IMR-90 (cell line): ENCODE results near the gene DOCK2.

Experiments used
- CEBPB ChIP-seq: IDR thresholded peaks from 2 replicates; pipeline ENCODE4 v1.6.1; 2012; ENCODE audit warnings: low read depth, low read length, improper control_type of control experiment
- MAFK ChIP-seq: IDR thresholded peaks from 2 replicates; pipeline ENCODE4 v1.6.1; 2012; ENCODE audit warnings: low read depth, low read length, improper control_type of control experiment
- POLR2A ChIP-seq: IDR thresholded peaks from 2 replicates; pipeline ENCODE4 v1.6.1; 2012; ENCODE audit warnings: mild to moderate bottlenecking, low read depth, low read length
- RFX5 ChIP-seq: IDR thresholded peaks from 2 replicates; pipeline ENCODE4 v1.8.0; 2012; ENCODE audit warnings: low read depth, mild to moderate bottlenecking, low read length, moderate library complexity
- SMC3 ChIP-seq: fragments of 150-350 bp; IDR thresholded peaks from 2 replicates; pipeline ENCODE4 v1.6.1; 2016; ENCODE audit warnings: low read depth, mild to moderate bottlenecking, antibody characterized with exemption, low read length, moderate library complexity
- TF ChIP-seq, protein P1 (sequence below): conservative IDR thresholded peaks from 2 replicates; pipeline ENCODE4 v1.5.1; 2012; ENCODE audit warnings: mild to moderate bottlenecking, low read depth, low read length, improper control_type of control experiment

DNA sequence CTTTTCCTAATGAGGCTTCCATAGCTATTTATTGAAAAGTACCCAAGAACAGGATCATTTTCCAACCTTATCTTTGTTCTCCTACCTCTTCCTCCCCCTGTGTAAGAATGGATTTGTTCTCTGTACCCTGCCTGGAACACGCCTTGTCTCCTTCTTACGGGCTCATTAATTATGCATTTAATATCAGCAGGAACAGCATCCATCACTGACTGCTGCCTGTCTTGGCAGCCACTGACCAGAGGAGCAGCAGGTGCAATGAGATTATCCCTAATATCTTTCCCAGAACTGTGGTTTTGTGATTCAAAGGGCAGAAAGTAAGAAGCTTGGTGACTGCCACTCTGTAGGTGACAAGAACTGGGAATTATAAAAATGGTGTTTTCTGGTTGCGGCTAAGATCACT lies 362.5 kb downstream of the DOCK2 start:
- TF ChIP-seq, protein P1, sequence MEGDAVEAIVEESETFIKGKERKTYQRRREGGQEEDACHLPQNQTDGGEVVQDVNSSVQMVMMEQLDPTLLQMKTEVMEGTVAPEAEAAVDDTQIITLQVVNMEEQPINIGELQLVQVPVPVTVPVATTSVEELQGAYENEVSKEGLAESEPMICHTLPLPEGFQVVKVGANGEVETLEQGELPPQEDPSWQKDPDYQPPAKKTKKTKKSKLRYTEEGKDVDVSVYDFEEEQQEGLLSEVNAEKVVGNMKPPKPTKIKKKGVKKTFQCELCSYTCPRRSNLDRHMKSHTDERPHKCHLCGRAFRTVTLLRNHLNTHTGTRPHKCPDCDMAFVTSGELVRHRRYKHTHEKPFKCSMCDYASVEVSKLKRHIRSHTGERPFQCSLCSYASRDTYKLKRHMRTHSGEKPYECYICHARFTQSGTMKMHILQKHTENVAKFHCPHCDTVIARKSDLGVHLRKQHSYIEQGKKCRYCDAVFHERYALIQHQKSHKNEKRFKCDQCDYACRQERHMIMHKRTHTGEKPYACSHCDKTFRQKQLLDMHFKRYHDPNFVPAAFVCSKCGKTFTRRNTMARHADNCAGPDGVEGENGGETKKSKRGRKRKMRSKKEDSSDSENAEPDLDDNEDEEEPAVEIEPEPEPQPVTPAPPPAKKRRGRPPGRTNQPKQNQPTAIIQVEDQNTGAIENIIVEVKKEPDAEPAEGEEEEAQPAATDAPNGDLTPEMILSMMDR: no peak
- TF ChIP-seq MAFK: no peak
- no peak for TF ChIP-seq POLR2A
- no peak for TF ChIP-seq RFX5
- TF ChIP-seq SMC3: no peak
- no peak for TF ChIP-seq CEBPB
